Ascending aorta (tissue), 2 donors: ENCODE data around the gene SNAPIN. TPM values are rescaled to one million over a fixed set of nuclear protein-coding genes. Genes with fewer than 3 reads are reported as not detected.

Experiments used
- DNase-seq, 2 donors: peaks; one replicate each; pipeline ENCODE4 v3.0.0-alpha.2; 2019; ENCODE audit warnings: low spot score in 2 of 2
- H3K27ac ChIP-seq, 2 donors: fragments of 200-600 bp; sonication (generic); one replicate each; pipeline ENCODE4 v1.5.1; 2016 to 2017; ENCODE audit warnings: mild to moderate bottlenecking in 1 of 2
- H3K27me3 ChIP-seq: fragments of 200-600 bp; sonication (generic); one replicate; pipeline ENCODE4 v1.5.1; 2017
- H3K36me3 ChIP-seq, 2 donors: fragments of 200-600 bp; sonication (generic); one replicate each; pipeline ENCODE4 v1.5.1; 2016
- H3K4me1 ChIP-seq, 2 donors: fragments of 200-600 bp; sonication (generic); one replicate each; pipeline ENCODE4 v1.5.1; 2016 to 2017; ENCODE audit warnings: mild to moderate bottlenecking in 1 of 2
- H3K4me3 ChIP-seq, 2 donors: fragments of 200-600 bp; sonication (generic); one replicate each; pipeline ENCODE4 v1.5.1; 2016 to 2017; ENCODE audit warnings: mild to moderate bottlenecking in 1 of 2
- H3K9me3 ChIP-seq, 2 donors: fragments of 200-600 bp; sonication (generic); one replicate each; pipeline ENCODE4 v1.5.1; 2016
- intact Hi-C: fragments of 100-400 bp; cut with DNase I; formaldehyde crosslinking; loops from one replicate; pipeline ENCODE4 v1.15.1; 2023
- total RNA-seq: library from RNA; depleted of rRNA; stranded (reverse); fragments of >200 nt; gene quantifications from one replicate; pipeline ENCODE4 v1.1.0, GENCODE V29; 2016
- TF ChIP-seq, protein P1 (sequence below), 3 experiments: fragments of 200-600 bp in 2 of 3; fragments of 450-650 bp in 1 of 3; sonication (generic) in 2 of 3; IDR thresholded peaks; one replicate each; pipeline ENCODE4 v1.5.1; 2016 to 2019; ENCODE audit warnings: antibody characterized with exemption in 3 of 3, mild to moderate bottlenecking in 1 of 3, moderate library complexity in 1 of 3

Gene SNAPIN
- total RNA-seq, 1 donor from 2014 or later, result 61.0 TPM

- Histone ChIP-seq H3K27ac (peak overlapping the region; percentile 99 to 100), H3K27me3 (no peaks in the 10 kb centered on the region), H3K36me3 (no peaks in the 10 kb centered on the region), H3K9me3 (no peaks in the 10 kb centered on the region), H3K4me3 (no peak overlapping the region), H3K4me1 (peaks cover 16 to 33% of the 10 kb centered on the region in 2 donors)
- DNase-seq, result no peak
- intact Hi-C loops, result no loop called here
- TF ChIP-seq, protein P1, sequence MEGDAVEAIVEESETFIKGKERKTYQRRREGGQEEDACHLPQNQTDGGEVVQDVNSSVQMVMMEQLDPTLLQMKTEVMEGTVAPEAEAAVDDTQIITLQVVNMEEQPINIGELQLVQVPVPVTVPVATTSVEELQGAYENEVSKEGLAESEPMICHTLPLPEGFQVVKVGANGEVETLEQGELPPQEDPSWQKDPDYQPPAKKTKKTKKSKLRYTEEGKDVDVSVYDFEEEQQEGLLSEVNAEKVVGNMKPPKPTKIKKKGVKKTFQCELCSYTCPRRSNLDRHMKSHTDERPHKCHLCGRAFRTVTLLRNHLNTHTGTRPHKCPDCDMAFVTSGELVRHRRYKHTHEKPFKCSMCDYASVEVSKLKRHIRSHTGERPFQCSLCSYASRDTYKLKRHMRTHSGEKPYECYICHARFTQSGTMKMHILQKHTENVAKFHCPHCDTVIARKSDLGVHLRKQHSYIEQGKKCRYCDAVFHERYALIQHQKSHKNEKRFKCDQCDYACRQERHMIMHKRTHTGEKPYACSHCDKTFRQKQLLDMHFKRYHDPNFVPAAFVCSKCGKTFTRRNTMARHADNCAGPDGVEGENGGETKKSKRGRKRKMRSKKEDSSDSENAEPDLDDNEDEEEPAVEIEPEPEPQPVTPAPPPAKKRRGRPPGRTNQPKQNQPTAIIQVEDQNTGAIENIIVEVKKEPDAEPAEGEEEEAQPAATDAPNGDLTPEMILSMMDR (IDR thresholded peaks at IDR 0.05), result no peak
These were observed 41.3 kb downstream of the SNAPIN start for GRCh38 chr1:153699768-153700167.

- H3K36me3 ChIP-seq, result no peaks in the 10 kb centered on the region
- H3K4me3 ChIP-seq, result no peak overlapping the region
- TF ChIP-seq, protein P1 (IDR thresholded peaks at IDR 0.05), result no peak
- DNase-seq, result no peak
- no peak overlapping the region for H3K27ac ChIP-seq
- no peaks in the 10 kb centered on the region for H3K4me1 ChIP-seq
- no peaks in the 10 kb centered on the region for H3K27me3 ChIP-seq
- intact Hi-C loops, result no loop called here
- no peaks in the 10 kb centered on the region for H3K9me3 ChIP-seq
These were observed 47.0 kb downstream of the SNAPIN start for GRCh38 chr1:153705484-153705883.

DNA sequence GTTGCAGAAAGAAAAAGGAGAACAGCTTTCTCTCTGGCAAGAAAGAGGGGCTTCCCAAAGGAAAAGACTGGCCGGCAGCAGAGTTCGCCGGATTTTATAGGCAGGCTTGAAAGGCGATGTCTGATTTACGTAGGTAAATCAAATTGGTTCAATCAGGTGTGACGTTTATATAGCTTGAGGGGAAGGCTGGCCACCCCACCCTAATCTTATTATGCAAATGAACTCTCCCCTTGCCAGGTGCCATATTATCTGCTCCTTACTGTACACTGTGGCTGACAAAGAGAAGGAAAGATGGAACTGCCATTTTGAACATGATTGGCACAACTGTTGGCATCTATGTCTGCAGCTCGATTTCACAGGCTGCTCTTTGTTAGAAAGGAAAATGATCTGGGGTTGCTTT is 52.5 kb downstream of the SNAPIN start:
- no peak overlapping the region for H3K4me3 ChIP-seq
- TF ChIP-seq, protein P1 (IDR thresholded peaks at IDR 0.05), result no peak
- no peak for DNase-seq
- no peak overlapping the region for H3K27ac ChIP-seq
- H3K9me3 ChIP-seq, result no peaks in the 10 kb centered on the region
- H3K27me3 ChIP-seq, result no peaks in the 10 kb centered on the region
- intact Hi-C loops, result no loop called here
- no peaks in the 10 kb centered on the region for H3K36me3 ChIP-seq
- no peaks in the 10 kb centered on the region for H3K4me1 ChIP-seq

Other genes starting within 250 kb of the SNAPIN start
- not detected for gene S100A7A, start 242.2 kb upstream of the SNAPIN start, total RNA-seq
- gene S100A7, start 198.1 kb upstream of the SNAPIN start, total RNA-seq, result not detected
- gene S100A6, start 122.7 kb upstream of the SNAPIN start, total RNA-seq, result 336 TPM
- gene S100A5, start 117.8 kb upstream of the SNAPIN start, total RNA-seq, result not detected
- gene S100A4, start 112.9 kb upstream of the SNAPIN start, total RNA-seq, result 690 TPM
- gene S100A3, start 109.4 kb upstream of the SNAPIN start, total RNA-seq, result not detected
- not detected for gene S100A2, start 92.9 kb upstream of the SNAPIN start, total RNA-seq
- gene S100A16, start 45.6 kb upstream of the SNAPIN start, total RNA-seq, result 364 TPM
- 1.5 TPM for gene S100A14, start 42.4 kb upstream of the SNAPIN start, total RNA-seq
- 89.7 TPM for gene S100A13, start 31.2 kb upstream of the SNAPIN start, total RNA-seq
- gene S100A1, start 30.3 kb upstream of the SNAPIN start, total RNA-seq, result not detected
- 58.9 TPM for gene CHTOP, start 24.6 kb upstream of the SNAPIN start, total RNA-seq
- 37.5 TPM for gene ILF2, start 12.3 kb downstream of the SNAPIN start, total RNA-seq
- 187 TPM for gene NPR1, start 20.0 kb downstream of the SNAPIN start, total RNA-seq
- gene INTS3, start 69.3 kb downstream of the SNAPIN start, total RNA-seq, result 55.9 TPM
- 315 TPM for gene SLC27A3, start 116.7 kb downstream of the SNAPIN start, total RNA-seq